Dedifferentiated amniotic fluid mesenchymal stem cell (primary cell): ENCODE results near the gene HMGN3.

Source experiments
- DNase-seq: peaks from one replicate; pipeline ENCODE4 v3.0.0-alpha.2; 2016; ENCODE audit errors: extremely low spot score

The HMGN3 gene

GRCh38 chr6:79184641-79185040 lies 49.8 kb downstream of the HMGN3 start:
- no peak for DNase-seq

- DNase-seq, result no peak
Measured at GRCh38 chr6:79184086-79184485, 50.4 kb downstream of the HMGN3 start.

GRCh38 chr6:79180052-79180451 lies 54.4 kb downstream of the HMGN3 start:
- DNase-seq, result no peak

DNA sequence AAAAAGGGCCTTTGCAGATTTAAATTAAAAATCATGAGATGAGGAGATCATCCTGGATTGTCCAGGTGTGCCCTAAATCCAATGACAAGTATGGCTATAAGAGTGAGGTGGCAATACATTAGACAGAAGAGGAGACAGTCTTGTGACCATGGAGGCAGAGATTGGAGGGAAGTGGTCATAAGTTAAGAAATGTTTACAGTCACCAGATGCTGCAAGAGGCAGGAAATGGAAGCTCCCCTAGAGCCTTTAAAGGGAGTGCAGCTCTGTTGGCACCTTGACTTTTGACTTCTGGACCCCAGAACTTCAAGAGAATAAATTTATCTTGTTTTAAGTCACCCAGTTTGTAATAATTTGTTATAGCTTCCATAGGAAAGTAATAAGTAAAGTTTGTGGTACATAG lies 61.1 kb downstream of the HMGN3 start:
- no peak for DNase-seq

DNA sequence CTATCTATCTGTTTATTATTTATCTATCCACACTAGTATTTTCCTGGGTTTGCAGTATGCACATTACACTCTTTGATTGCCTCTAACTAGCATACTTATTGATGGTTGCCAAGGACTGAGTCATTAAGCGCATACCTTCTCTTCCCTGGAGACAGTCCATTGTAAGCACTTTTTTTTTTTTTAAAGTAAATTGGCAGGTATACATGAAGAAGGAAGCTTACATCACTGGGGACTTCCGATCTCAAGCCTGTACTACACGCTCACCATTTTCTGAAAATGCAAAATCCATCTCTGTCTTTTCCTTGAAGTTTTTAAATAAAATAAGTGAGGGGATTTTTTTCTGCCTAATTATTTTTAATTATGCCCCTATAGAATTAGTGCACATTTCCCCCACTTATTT lies 63.5 kb downstream of the HMGN3 start:
- no peak for DNase-seq

- DNase-seq, result no peak
Measured at GRCh38 chr6:79170431-79170830, 64.1 kb downstream of the HMGN3 start.

DNA sequence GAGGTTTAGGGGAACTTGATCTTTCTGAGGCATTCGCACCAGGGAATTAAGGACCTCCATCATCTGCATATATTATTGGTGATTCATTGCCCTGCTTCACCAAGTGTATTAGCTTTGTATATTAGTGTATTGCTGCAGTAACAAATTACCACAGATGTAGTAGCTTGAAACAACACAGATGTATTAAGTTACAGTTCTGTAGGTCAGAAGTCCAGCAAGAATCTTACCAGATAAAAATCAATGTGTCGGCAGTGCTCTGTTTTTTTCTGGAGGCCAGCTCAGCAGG lies 65.8 kb downstream of the HMGN3 start:
- no peak for DNase-seq

DNA sequence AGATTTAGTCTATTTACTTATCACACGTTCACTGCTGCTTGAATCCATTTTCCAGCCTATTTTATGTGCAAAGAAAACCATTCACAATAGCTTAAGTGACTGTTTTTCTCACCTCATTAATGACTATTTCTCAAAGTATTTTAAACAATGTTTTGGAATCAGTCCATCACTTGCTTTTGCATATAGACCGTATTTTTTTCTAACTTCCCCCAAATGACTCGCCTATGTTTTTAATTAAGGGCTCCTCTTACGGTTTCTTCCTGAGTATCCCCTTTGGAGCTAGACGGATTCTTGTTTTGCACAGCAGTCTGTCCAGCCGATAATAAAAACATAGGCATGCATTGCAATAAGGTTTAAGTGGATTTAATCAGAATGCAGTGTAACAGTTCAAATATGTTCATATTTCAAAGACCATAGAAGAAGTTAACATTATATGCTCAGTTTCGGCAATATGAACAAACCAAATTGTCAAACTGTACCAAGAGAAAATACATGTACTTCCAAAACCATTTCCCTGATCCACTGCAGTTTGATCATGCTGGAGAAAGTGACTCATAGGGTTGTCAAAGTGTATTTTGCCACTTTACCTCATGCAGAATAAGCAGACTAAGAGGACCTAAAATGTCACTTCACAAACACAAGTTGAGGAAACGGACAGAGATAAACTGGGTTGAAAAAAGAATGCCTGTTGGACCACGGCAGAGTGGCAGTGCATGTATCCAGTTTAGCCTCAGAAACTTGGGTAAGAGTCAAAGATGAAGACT lies 66.4 kb downstream of the HMGN3 start:
- no peak for DNase-seq

DNA sequence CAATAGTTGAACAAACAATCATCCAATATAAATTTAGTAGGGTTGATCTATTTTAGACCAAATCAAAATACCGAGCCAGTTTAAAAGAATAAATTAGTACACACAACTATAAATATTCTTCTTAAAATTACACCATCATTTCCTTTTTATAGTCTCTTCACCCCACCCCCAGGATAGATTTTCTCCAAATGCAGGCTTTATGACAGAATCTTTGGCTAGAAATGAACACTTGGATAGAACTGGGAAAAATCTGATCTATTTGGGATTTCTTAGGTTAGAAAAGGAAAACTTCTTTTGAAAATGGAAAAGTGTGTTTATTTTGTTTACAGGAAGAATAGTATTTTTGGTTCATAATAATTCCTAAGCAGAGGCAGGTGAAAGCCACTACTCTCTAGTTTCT lies 74.6 kb downstream of the HMGN3 start:
- no peak for DNase-seq

GRCh38 chr6:79158856-79159516 lies 75.5 kb downstream of the HMGN3 start:
- no peak for DNase-seq

GRCh38 chr6:79157961-79158644 lies 76.4 kb downstream of the HMGN3 start:
- no peak for DNase-seq

- DNase-seq, result no peak
Measured at GRCh38 chr6:79152269-79152737, 82.2 kb downstream of the HMGN3 start.
